Mammary epithelial cell (primary cell): Measurements from ENCODE around the gene DTNBP1.

Source experiments
- EZH2 ChIP-seq: IDR thresholded peaks from 2 replicates; pipeline ENCODE4 v1.6.1; 2012; ENCODE audit warnings: low read length, inconsistent platforms, borderline replicate concordance
- TF ChIP-seq, protein P1 (sequence below), 2 donors: IDR thresholded peaks in 1 of 2; conservative IDR thresholded peaks in 1 of 2; 2 replicates each; pipeline ENCODE4 v1.5.1; 2011 to 2012; ENCODE audit warnings: inconsistent platforms in 2 of 2, low read length in 2 of 2, mild to moderate bottlenecking in 2 of 2, control low read depth in 1 of 2, low read depth in 1 of 2; ENCODE audit not compliant: insufficient read depth in 1 of 2; ENCODE audit errors: extremely low read depth in 1 of 2

- TF ChIP-seq EZH2: no peak
- TF ChIP-seq, protein P1, sequence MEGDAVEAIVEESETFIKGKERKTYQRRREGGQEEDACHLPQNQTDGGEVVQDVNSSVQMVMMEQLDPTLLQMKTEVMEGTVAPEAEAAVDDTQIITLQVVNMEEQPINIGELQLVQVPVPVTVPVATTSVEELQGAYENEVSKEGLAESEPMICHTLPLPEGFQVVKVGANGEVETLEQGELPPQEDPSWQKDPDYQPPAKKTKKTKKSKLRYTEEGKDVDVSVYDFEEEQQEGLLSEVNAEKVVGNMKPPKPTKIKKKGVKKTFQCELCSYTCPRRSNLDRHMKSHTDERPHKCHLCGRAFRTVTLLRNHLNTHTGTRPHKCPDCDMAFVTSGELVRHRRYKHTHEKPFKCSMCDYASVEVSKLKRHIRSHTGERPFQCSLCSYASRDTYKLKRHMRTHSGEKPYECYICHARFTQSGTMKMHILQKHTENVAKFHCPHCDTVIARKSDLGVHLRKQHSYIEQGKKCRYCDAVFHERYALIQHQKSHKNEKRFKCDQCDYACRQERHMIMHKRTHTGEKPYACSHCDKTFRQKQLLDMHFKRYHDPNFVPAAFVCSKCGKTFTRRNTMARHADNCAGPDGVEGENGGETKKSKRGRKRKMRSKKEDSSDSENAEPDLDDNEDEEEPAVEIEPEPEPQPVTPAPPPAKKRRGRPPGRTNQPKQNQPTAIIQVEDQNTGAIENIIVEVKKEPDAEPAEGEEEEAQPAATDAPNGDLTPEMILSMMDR (conservative IDR thresholded peaks at IDR 0.05 in 1 of 2, IDR thresholded peaks at IDR 0.05 in 1 of 2; ENCODE audit: extremely low read depth in 1 of 2, insufficient read depth in 1 of 2, low read depth in 1 of 2, low read length in 2 of 2): no peak
Measured at GRCh38 chr6:15592610-15593009, 70.2 kb downstream of the DTNBP1 start.
